SK-N-SH (cell line): ENCODE data around the gene SNX1. TPM values are rescaled to one million over a fixed set of nuclear protein-coding genes. Genes with fewer than 3 reads are reported as not detected.

Experiments
- CTCF ChIA-PET: fragments of 300-600, 350-600 bp; formaldehyde crosslinking; extraction: SDS; loops from one replicate; lab custom pipeline; 2021; lab: Yijun Ruan, JAX
- POLR2A ChIA-PET: fragments of 350-600 bp; sonication (Branson Sonifier 250); formaldehyde crosslinking; extraction: SDS; loops from one replicate; lab custom pipeline; 2020; ENCODE audit warnings: antibody characterized with exemption, inconsistent platforms; lab: Yijun Ruan, JAX
- DNase-seq: peaks from one replicate; pipeline ENCODE4 v3.0.0; 2012
- H2AFZ ChIP-seq: fragments of 200-600 bp; sonication (generic); 2 replicates; pipeline ENCODE4 v1.8.1; 2016; ENCODE audit warnings: antibody characterized with exemption, mild to moderate bottlenecking, low read depth
- H3F3A ChIP-seq: fragments of 200-600 bp; sonication (generic); replicated peaks from 2 replicates; pipeline ENCODE3; 2016; ENCODE audit warnings: antibody characterized with exemption, mild to moderate bottlenecking; ENCODE audit not compliant: insufficient read depth
- H3K27ac ChIP-seq, 2 experiments: fragments of 200-500 bp in 1 of 2; fragments of 200-600 bp in 1 of 2; sonication (Bioruptor generic) in 1 of 2; sonication (generic), shearing (Covaris generic) in 1 of 2; 2 replicates each; pipeline versions ENCODE4 v1.5.1 to v1.6.1; 2014 to 2016; ENCODE audit warnings: low read depth in 2 of 2, inconsistent platforms in 1 of 2, low read length in 1 of 2, mild to moderate bottlenecking in 1 of 2, mixed read lengths in 1 of 2
- H3K27me3 ChIP-seq: fragments of 200-600 bp; sonication (generic), shearing (Covaris generic); 2 replicates; pipeline ENCODE4 v1.6.1; 2016; ENCODE audit warnings: mixed run types; ENCODE audit not compliant: insufficient read depth
- H3K36me3 ChIP-seq, 2 experiments: fragments of 200-500 bp in 1 of 2; fragments of 200-600 bp in 1 of 2; sonication (Bioruptor generic) in 1 of 2; sonication (generic) in 1 of 2; replicated peaks in 1 of 2; 2 replicates each; pipeline versions ENCODE3 to v1.5.1; 2014 to 2016; ENCODE audit warnings: low read length in 1 of 2, mild to moderate bottlenecking in 1 of 2; ENCODE audit not compliant: insufficient read depth in 2 of 2, control insufficient read depth in 1 of 2
- H3K4me1 ChIP-seq, 2 experiments: fragments of 200-500 bp in 1 of 2; fragments of 200-600 bp in 1 of 2; sonication (Bioruptor generic) in 1 of 2; sonication (generic), shearing (Covaris generic) in 1 of 2; 2 replicates each; pipeline versions ENCODE4 v1.5.1 to v1.6.1; 2014 to 2016; ENCODE audit warnings: low read depth in 1 of 2, low read length in 1 of 2, mixed run types in 1 of 2; ENCODE audit not compliant: insufficient read depth in 2 of 2, control insufficient read depth in 1 of 2
- H3K4me2 ChIP-seq: fragments of 200-600 bp; sonication (generic), shearing (Covaris generic); 2 replicates; pipeline ENCODE4 v1.6.1; 2017; ENCODE audit warnings: mixed run types
- H3K4me3 ChIP-seq, 2 experiments: fragments of 200-500 bp in 1 of 2; fragments of 200-600 bp in 1 of 2; sonication (Bioruptor generic) in 1 of 2; sonication (generic), shearing (Covaris generic) in 1 of 2; 2 replicates each; pipeline versions ENCODE4 v1.5.1 to v1.8.1; 2014 to 2016; ENCODE audit warnings: low read depth in 2 of 2, inconsistent platforms in 1 of 2, low read length in 1 of 2, mild to moderate bottlenecking in 1 of 2, mixed read lengths in 1 of 2, moderate library complexity in 1 of 2
- H3K79me2 ChIP-seq: fragments of 200-600 bp; sonication (generic); 2 replicates; pipeline ENCODE4 v1.8.1; 2017; ENCODE audit warnings: mild to moderate bottlenecking; ENCODE audit not compliant: insufficient read depth
- H3K9ac ChIP-seq: fragments of 200-600 bp; sonication (generic); 2 replicates; pipeline ENCODE4 v1.6.1; 2017; ENCODE audit warnings: mixed run types
- H3K9me2 ChIP-seq: fragments of 200-600 bp; sonication (generic); 2 replicates; pipeline ENCODE4 v1.6.1; 2017; ENCODE audit warnings: mixed run types
- H3K9me3 ChIP-seq: fragments of 200-600 bp; sonication (generic); 2 replicates; pipeline ENCODE4 v1.6.1; 2017; ENCODE audit warnings: mixed run types, mild to moderate bottlenecking, moderate library complexity
- H4K20me1 ChIP-seq: fragments of 200-600 bp; sonication (generic); 2 replicates; pipeline ENCODE4 v1.6.1; 2017; ENCODE audit warnings: mild to moderate bottlenecking, mixed run types; ENCODE audit not compliant: insufficient read depth
- ELF1 ChIP-seq: IDR thresholded peaks from 2 replicates; pipeline ENCODE4 v1.4.0; 2012
- EP300 ChIP-seq, 2 experiments: IDR thresholded peaks; 2 replicates each; pipeline versions ENCODE4 v1.4.0 to v1.6.1; 2012; ENCODE audit warnings: borderline replicate concordance in 1 of 2, low read depth in 1 of 2, low read length in 1 of 2
- EZH2phosphoT487 ChIP-seq: fragments of 200-600 bp; sonication (generic); IDR thresholded peaks from 2 replicates; pipeline ENCODE4 v1.6.1; 2017; ENCODE audit warnings: low read depth, mixed run types, mild to moderate bottlenecking, antibody characterized with exemption, moderate library complexity, borderline replicate concordance
- FOSL2 ChIP-seq: IDR thresholded peaks from 2 replicates; pipeline ENCODE4 v1.4.0; 2012; ENCODE audit warnings: low read depth, mild to moderate bottlenecking, moderate library complexity, borderline replicate concordance
- GATA2 ChIP-seq: sonication (generic); formaldehyde crosslinking; IDR thresholded peaks from 2 replicates; pipeline ENCODE4 v1.5.0; 2020; ENCODE audit warnings: mild to moderate bottlenecking, missing genetic modification reagents
- NFIC ChIP-seq: IDR thresholded peaks from 2 replicates; pipeline ENCODE4 v1.4.0; 2012; ENCODE audit warnings: borderline replicate concordance
- POLR2AphosphoS5 ChIP-seq: IDR thresholded peaks from 2 replicates; pipeline ENCODE4 v1.6.1; 2012; ENCODE audit warnings: low read depth, low read length
- RFX5 ChIP-seq: IDR thresholded peaks from 2 replicates; pipeline ENCODE4 v1.6.1; 2012; ENCODE audit warnings: mild to moderate bottlenecking, improper control_type of control experiment, low read length
- RXRA ChIP-seq: IDR thresholded peaks from 2 replicates; pipeline ENCODE4 v1.4.0; 2012; ENCODE audit warnings: low read depth, mild to moderate bottlenecking, borderline replicate concordance
- SMC3 ChIP-seq: IDR thresholded peaks from 2 replicates; pipeline ENCODE4 v1.6.1; 2012; ENCODE audit warnings: low read depth, low read length, improper control_type of control experiment
- TEAD4 ChIP-seq: IDR thresholded peaks from 2 replicates; pipeline ENCODE4 v1.4.0; 2012; ENCODE audit warnings: mild to moderate bottlenecking, borderline replicate concordance; ENCODE audit not compliant: insufficient read depth
- WGBS: methylation state at CpG from one replicate; pipeline ENCODE4 v1.1.6; 2017; ENCODE audit warnings: low lambda C conversion rate; 5-methylcytosine and 5-hydroxymethylcytosine counted together
- polyA plus RNA-seq, 3 experiments: library from polyadenylated mRNA; depleted of rRNA; stranded (reverse); fragments of >200 nt; gene quantifications; 2 replicates each; pipeline ENCODE4 v1.2.3, GENCODE V29; 2012
- TF ChIP-seq, protein P1 (sequence below): IDR thresholded peaks from 2 replicates; pipeline ENCODE4 v1.4.0; 2012; ENCODE audit warnings: low read depth, borderline replicate concordance
- TF ChIP-seq, protein P2 (sequence below): IDR thresholded peaks from 2 replicates; pipeline ENCODE4; 2012
- TF ChIP-seq, protein P3 (sequence below): fragments of 200-600 bp; sonication (generic); IDR thresholded peaks from 2 replicates; pipeline ENCODE4 v1.6.1; 2017; ENCODE audit warnings: antibody characterized with exemption, mild to moderate bottlenecking, moderate library complexity
- TF ChIP-seq, protein P4 (sequence below): IDR thresholded peaks from 2 replicates; pipeline ENCODE4 v1.4.0; 2012; ENCODE audit warnings: low read depth

SNX1 gene
- polyA plus RNA-seq, 1 of the 3 experiments (the other 2 are of a cell fraction), result 80.7 TPM

DNA sequence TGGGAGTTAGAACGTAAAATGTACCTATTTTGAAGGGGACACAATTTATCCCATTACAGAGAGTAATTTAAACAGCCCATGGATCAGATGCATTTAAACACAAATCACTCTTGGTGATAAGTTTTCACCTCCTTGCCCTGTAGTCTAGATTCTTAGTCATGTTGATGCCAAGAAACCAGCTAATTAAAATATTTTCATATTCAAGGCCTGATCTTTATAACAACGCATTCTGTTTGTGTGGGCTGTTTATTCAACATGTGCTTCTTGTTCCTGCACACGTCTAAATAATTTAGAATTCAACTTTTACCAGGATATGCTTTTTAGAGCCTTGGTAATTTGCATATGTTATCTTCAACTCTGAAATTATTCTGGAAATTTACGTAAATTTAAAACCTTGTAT is 25.8 kb downstream of the SNX1 start:
- DNase-seq, result no peak
- H3K36me3 ChIP-seq, result peaks cover 63 to 76% of the 10 kb centered on the region in 2 experiments
- H3K27me3 ChIP-seq, result no peaks in the 10 kb centered on the region
- ChIA-PET POLR2A (no interaction called here), CTCF (interaction anchor here (2.1 kb wide), 1 partner anchor 32 kb away, joined by 9 read pairs; no protein-coding TSS in a partner anchor)
- H3K4me1 ChIP-seq, result no peaks in the 10 kb centered on the region
- TF ChIP-seq POLR2AphosphoS5, result no peak
- no peak for TF ChIP-seq RFX5
- no peak for TF ChIP-seq NFIC
- no peak for TF ChIP-seq EP300 (IDR thresholded peaks at IDR 0.05; ENCODE audit: borderline replicate concordance in 1 of 2, low read depth in 1 of 2, low read length in 1 of 2)
- TF ChIP-seq, protein P1, sequence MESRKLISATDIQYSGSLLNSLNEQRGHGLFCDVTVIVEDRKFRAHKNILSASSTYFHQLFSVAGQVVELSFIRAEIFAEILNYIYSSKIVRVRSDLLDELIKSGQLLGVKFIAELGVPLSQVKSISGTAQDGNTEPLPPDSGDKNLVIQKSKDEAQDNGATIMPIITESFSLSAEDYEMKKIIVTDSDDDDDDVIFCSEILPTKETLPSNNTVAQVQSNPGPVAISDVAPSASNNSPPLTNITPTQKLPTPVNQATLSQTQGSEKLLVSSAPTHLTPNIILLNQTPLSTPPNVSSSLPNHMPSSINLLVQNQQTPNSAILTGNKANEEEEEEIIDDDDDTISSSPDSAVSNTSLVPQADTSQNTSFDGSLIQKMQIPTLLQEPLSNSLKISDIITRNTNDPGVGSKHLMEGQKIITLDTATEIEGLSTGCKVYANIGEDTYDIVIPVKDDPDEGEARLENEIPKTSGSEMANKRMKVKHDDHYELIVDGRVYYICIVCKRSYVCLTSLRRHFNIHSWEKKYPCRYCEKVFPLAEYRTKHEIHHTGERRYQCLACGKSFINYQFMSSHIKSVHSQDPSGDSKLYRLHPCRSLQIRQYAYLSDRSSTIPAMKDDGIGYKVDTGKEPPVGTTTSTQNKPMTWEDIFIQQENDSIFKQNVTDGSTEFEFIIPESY, result no peak
- TF ChIP-seq SMC3, result no peak
- TF ChIP-seq TEAD4, result no peak
- no peak for TF ChIP-seq EZH2phosphoT487
- no peak for TF ChIP-seq ELF1
- TF ChIP-seq, protein P2, sequence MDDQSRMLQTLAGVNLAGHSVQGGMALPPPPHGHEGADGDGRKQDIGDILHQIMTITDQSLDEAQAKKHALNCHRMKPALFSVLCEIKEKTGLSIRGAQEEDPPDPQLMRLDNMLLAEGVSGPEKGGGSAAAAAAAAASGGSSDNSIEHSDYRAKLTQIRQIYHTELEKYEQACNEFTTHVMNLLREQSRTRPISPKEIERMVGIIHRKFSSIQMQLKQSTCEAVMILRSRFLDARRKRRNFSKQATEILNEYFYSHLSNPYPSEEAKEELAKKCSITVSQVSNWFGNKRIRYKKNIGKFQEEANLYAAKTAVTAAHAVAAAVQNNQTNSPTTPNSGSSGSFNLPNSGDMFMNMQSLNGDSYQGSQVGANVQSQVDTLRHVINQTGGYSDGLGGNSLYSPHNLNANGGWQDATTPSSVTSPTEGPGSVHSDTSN, result no peak
- TF ChIP-seq RXRA, result no peak
- TF ChIP-seq, protein P3, sequence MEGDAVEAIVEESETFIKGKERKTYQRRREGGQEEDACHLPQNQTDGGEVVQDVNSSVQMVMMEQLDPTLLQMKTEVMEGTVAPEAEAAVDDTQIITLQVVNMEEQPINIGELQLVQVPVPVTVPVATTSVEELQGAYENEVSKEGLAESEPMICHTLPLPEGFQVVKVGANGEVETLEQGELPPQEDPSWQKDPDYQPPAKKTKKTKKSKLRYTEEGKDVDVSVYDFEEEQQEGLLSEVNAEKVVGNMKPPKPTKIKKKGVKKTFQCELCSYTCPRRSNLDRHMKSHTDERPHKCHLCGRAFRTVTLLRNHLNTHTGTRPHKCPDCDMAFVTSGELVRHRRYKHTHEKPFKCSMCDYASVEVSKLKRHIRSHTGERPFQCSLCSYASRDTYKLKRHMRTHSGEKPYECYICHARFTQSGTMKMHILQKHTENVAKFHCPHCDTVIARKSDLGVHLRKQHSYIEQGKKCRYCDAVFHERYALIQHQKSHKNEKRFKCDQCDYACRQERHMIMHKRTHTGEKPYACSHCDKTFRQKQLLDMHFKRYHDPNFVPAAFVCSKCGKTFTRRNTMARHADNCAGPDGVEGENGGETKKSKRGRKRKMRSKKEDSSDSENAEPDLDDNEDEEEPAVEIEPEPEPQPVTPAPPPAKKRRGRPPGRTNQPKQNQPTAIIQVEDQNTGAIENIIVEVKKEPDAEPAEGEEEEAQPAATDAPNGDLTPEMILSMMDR, result no peak
- TF ChIP-seq FOSL2, result no peak
- TF ChIP-seq GATA2 (CRISPR knock-in tag), result no peak
- TF ChIP-seq, protein P4, sequence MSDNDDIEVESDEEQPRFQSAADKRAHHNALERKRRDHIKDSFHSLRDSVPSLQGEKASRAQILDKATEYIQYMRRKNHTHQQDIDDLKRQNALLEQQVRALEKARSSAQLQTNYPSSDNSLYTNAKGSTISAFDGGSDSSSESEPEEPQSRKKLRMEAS, result no peak
- no peaks in the 10 kb centered on the region for H3K9me2 ChIP-seq
- no peak overlapping the region for H2AFZ ChIP-seq
- no peak overlapping the region for H3K27ac ChIP-seq
- H3K9me3 ChIP-seq, result no peaks in the 10 kb centered on the region
- H3K9ac ChIP-seq, result no peak overlapping the region
- H3K4me2 ChIP-seq, result no peak overlapping the region
- H3K79me2 ChIP-seq, result no peaks in the 10 kb centered on the region
- H3F3A ChIP-seq, result no peaks in the 10 kb centered on the region
- no peaks in the 10 kb centered on the region for H4K20me1 ChIP-seq
- WGBS, result 96% methylated on average over 4 of the region's 4 CpGs
- H3K4me3 ChIP-seq, result no peak overlapping the region
